Stimulated activated CD4-positive, alpha-beta T cell treated with anti-CD3 and anti-CD28 coated beads, Interleukin-4, amount 100 ng/mL, for 24 hours (primary cell): ENCODE measurements around the gene GALNT9.

ENCODE experiments used
- DNase-seq: peaks from one replicate; pipeline ENCODE4 v3.0.0-alpha.2; 2020

The GALNT9 gene

DNA sequence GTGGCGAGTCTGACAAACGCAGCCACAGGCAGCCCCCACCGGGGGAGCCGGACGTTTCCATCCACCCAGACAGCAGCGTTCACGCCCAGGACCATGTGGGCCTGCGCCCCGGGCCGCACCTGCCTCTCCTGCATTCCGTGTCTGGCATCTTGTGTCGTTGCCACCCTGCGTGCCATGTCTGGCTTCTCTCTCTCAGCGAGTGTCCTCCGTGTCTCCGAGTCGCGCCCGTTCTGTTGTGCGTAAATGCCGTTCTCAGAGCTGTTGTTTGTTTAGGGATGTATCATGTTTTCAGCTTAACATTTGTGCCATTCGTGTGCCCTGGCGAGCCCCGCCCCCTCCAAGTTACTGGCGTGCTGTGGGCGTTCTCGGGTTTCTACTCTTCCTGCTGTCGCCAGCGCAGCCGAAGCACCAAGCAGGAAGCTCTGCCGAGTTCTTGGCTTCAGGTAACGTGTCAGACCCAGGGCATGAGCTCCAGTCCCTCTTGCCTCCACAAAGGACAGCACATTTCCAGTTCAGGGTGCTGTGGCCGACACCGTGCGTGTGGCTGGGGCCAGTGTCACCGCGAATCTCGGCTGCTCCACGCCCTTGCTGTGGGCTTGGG lies 150.5 kb downstream of the GALNT9 start:
- DNase-seq = peak; percentile 59

DNA sequence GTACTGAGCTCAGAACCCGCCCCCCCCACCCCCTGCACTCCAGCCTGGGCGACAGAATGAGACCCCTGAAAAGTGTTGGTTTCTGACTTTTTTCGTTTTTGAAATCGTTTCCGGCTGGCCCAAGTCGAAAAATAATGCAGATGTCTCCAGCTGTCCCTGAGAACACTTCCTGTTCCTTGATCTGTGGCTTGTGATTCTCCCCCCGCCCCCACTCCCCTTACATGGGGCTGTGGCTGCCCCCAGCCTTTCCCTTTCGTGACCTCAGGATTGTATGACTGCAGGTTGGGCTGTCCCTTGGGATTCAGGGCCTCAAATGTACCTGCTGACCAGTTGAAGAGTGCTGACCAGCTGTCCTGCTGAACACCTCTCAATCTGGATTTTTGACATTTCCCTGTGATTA lies 151.1 kb downstream of the GALNT9 start:
- DNase-seq = no peak

DNA sequence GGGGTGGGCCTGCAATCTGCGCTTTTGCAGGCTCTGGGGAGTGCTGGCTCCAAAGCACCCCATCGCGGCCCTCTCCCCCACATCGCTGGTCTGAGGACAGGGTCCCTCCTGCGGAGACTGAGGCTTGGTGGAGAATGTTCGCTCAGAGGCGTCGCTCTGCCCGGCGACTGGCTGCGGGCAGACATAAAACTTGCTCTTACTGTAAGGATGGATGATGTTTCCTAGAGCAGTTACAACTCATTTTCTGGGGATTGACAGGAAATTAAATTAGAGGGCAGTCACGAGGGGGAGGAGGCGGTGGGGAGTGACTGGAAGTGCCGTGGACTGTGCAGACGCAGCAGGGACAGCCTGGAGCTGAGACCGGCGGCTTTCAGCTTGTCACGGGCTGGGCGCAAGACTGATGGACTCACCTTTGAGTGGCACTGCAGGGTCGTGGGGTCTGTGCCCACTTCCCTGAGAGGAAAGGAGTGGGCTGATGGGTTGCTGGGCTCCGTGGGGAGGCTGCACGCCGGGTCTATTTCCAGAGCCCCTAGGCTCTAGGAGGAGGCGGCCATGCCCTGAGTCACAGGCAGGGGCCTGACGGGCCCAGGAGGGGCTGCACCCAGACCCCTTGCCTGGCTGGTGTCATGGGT lies 152.4 kb downstream of the GALNT9 start:
- no peak for DNase-seq

DNA sequence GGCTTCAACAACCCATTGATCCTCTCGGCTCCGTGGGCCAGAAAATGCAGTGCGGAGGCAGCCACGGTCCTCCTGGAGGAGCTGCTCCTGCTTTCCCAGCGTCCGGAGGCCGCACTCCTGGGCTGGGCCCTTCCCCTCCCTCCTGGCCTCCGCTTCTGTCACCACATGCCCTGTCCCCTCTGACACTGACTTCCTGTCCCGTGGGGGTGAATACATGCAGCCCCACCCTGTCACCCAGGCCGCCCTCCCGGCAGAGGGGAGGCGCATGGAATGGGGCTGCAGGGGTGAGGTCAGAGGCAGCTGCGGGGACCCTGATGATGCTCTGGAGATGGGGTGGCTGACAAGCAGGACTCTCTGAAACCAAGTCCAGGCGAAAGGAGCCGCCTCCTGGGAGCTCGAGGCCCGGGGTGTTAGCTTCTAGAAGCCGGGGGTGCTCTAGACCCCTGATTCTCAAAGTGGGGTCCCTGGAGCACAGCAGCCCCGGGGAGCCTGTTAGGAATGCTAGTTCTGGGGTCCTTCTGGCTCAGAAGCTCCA lies 152.9 kb downstream of the GALNT9 start:
- DNase-seq = no peak

DNA sequence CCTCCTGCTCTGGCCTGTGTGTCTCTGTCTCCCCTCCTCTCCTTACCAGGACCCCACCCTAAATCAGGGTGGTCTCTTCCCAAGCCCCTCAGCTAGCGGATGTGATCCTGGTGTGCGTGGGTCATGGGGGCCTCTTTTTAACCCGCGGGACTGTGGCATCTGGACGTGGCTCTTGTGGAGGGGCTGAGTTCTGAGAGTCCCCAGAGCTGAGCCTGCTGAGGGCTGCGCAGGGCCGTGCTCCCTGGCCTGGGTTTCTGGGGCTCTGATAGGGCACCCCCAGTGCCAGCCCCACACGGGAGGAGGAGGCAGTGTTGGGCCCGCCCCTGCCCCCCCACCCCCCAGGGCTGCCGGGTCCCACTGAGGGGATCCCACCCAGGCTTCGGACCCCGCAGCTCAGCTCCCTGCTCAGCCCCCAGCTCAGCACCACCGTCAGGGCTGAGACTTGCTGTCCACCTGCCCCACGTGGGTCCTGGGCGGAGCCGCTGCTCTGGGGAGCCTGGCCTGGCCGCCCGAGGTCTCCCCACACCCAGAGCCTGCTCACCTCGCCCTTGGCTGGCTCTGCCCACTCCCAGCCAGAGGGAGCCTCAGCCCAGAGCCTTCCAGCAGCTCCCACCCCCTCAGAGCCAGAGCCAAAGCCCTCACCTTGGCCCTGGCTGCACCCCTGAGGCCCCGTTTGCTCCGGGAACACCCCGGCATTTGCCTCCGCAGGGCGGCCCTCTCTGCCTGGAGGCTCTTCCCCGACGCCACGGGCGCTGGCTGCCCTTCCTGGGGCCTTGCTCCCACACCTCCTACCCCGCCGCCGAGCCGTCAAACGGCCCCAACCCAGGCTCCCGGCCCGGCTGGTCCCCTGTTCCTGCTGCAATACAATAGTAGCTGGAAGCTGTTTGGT lies 153.6 kb downstream of the GALNT9 start:
- DNase-seq = no peak

DNA sequence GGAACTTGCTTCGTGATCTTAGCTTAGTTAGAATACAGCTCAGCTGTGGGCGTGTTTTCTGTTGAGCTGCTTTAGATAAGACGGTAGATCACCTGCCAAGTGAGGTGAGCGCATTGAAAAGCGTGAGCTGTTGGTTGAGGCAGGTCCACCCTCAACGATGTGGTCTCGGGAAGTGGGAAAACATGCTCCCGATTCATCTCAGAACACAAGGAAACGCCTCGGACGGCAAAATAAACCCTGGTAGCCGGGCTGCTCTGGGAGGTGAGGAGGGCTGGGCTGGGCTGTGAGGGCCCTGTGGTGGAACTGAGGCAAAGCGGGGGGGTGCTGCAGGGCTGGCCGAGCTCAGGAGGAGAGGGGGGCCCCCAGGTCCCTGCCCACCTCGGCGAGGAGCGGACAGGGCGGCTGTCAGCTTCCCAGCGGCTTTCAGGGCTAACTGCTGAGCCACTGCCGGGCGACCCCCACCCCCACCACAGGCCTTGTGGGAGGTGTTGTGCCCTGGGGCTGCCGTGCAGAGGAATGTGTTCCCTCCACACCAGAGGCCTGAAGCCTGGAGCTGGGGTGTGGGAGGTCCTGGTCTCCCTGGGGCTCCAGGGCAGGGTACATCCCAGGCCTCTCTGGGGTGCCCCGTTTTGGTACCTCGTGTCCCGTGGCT lies 154.4 kb downstream of the GALNT9 start:
- DNase-seq = no peak

DNA sequence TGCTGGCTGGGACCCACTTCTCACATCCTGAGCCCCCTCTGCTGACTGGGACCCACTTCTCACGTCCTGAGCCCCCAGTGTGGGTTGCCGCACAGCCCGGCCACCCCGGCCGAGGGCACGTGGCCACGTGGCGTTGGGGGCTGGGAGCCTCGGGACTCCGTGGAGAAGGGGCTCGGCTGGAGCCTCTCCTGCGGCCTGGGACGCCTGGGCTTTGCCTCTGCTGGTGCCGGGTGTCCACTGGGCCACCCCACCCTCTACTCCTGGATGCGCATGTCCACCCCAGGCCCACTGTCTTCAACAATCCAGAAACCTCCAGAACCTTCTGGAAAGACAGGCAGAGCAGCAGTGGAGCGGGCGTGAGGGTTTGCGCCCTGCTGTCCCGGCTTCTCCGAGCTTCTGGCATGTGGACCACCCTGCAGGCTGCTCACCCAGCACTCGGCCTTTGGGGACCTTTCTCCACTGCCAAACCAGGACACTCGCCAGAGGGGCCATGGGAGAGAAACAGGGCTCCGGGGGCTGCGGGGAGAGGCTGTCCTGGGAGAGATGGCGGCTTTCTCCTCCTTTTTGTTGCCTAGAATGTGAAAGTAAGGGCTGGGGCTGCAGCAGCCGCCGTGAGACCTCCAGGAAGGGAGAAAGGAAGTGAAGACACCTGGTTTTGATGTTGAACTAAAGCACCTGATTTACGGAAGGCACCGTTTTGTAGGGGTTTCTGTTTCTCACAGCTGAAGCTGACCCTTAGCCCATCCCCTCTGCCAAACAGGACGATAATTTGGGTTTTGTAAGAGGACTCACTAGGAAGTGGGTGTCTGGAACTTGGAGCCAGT lies 155.2 kb downstream of the GALNT9 start:
- DNase-seq = no peak

DNA sequence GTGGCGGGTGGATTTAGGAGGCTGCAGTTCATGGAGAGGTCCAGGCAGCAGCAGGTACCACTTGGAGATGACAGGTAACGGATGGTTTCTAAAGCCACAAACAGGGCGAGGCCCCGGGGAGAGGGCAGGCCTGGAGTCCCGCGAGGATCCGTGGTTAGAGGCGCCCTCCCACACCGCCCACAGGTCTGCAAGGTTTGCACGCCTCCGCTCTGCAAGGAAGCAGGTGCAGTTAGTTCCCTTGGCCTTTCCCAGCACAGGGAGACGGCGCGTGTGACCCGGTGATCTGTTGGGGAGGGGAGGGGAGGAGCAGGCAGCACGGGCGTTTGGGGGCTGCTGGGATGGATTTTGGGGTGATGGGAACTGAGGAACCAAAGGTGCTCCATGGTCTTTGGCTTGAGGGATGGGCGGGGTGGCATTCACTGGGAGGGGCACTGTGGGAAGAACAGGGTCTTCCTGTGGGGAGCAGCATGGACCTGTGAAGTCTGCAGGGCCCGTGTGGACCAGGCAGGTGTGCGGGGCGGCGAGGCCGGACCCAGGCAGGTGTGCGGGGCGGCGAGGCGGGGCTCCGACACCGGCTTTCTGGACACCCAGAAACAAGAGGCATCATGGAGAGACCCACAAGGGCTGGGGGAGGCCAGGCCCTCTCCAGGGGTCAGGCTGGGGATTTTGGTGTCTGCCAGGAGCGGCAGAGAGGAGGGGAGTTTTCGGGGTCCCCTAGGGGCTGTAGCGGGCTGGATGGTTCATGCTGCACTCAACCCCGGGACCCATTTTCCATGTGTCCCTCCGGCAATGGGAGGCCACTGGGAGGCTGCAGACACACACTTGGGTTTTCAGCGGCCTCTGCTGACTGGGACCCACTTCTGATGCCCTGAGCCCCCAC lies 156.0 kb downstream of the GALNT9 start:
- DNase-seq = no peak

DNA sequence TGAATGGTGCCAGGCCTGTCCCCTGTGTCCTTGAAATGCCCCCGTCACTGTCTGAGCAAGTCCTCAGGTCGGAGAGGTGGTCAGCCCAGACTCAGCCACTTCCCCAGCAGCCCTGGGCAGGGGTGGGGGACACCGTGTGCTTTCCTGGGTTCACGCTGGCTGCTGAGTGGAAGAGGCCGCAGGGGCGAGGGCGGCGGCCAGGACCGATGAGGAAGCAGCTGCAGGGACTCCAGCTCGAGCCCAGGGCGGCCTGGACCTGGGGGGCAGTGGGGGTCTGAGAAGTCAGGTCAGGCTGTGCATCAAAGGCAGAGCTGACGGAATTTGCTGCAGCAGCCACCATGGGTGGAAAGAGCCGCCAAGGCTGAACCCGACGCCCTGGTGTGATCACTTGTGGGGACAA lies 156.8 kb downstream of the GALNT9 start:
- no peak for DNase-seq

DNA sequence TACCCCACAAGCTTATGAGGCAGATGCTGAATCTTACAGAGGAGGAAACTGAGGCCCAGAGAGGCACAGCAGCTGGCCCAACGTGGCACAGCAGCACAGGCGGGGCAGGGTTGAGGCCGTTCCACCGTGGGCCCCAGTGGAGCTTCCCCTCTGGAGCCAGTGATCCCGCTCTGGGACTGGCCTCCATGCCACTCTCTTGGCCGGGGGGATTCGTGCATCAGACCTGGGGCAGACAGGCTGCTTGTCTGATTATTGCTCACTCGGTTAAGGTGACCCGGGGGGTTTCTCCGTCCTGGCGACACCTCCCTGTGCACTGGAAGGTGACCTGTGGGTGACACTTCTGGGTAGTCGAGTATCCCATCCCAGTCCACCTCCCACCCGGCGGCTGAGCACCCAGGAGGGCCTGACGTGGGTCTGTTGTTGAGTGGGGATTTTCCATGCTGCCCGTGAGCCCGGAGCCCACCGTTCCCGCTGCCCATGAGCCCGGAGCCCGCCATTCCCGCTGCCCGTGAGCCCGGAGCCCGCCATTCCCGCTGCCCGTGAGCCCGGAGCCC lies 157.3 kb downstream of the GALNT9 start:
- no peak for DNase-seq

DNA sequence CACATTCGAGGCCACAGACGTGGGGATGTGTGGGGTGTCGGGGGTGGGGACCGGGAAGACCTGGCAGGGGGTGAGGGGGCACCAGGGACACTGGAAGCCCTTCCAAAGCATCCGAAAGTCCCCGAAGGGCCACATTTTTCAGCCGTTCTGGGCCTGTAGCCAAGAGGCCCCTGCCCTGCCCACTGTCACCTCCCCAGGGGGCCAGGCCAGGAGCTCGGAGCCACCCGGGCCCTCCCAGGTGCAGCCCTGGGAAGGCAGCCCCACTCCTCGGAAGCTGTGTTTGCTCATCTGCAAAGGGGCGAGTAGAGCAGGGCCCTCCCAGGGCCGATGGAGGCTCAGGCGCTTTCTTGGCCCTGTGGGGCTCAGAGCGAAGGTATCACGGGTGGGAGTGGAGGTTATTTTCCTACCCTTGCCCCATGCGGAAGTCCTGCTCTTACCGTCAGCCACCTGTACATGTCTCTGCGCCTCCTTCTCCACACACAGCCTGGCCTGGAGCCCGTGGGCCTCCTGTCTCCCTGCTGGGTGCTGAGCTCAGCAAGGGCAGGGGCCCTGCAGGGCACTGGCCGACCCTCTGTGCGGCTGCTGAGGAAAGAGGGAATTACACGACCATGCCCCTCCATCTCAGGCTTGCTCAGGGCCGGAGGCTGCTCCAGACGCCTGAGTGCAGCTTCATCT lies 158.0 kb downstream of the GALNT9 start:
- no peak for DNase-seq

DNA sequence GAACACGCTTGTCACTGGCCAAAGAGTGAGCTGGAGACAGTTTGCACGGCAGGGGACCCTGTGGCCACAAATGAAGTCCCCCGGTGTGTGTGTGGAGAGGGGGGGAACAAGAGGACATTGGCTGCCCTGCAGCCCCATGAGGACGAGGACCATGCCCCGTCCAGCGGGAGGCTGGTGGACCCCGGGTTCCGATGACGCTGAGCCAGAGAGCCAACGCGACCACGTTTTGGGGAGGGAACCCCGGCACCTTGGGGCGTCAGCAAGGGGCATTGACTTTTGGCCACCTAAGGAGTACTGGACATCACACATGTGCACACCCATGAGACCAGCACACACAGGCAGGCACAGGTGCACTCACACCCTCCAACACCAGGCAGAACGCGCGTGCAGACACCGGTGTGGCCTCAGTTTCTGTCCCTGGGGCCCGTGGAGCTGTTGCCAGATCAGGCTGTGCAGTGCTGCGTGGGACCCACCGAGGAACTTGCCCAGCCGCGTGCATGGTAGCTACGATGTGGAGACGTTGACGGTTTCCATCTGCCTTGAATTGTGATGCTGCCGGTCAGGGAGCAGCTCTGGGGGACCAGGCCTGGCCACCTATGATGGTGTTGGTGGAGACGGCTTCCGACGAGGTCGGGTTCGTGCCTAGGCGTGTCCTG lies 158.6 kb downstream of the GALNT9 start:
- DNase-seq = no peak

DNA sequence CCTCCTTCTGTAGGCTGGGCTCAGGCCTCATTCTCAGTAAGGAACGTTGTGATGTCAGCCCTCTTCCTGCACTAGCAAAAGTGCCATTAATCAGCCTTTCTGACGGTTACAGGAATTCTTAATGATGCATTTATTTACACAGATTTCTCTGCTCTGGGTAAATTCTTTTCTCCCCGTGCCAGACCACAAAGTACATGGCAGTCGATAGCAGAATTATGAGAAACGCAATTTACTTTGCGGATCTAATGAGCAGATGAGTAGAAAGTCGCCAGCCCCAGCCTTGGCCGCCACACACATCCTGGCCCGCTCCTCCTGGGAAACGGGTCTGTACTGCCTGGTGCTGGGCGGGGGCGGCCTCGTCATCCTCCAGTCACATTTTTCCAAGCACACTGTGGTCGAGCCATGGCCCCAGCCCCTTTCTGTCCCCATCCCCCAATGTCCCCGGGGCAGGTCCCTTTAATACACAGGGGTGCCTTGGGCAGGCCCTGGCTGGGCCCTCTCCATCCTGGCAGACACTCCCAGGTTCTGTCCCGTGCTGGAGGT lies 159.2 kb downstream of the GALNT9 start:
- no peak for DNase-seq

DNA sequence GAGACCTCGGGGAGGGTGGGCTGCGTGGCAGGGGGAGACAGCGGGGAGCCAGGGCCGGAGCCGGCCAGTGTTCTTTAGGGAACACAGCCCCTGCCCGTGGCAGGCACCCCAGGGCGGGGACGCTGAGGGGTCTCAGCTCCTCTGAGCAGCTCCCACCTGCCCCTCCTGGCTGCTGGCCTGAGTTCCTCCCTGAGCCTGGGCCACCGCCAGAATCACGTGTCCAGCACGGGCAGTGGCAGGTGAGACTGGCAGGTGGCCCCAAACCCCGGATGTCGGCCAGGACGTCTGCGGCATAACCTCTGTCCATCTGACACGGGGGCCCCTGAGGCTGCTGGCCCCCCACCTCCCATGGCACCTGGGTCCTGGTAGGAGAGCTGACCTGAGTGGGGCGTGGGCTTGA lies 160.0 kb downstream of the GALNT9 start:
- no peak for DNase-seq

DNA sequence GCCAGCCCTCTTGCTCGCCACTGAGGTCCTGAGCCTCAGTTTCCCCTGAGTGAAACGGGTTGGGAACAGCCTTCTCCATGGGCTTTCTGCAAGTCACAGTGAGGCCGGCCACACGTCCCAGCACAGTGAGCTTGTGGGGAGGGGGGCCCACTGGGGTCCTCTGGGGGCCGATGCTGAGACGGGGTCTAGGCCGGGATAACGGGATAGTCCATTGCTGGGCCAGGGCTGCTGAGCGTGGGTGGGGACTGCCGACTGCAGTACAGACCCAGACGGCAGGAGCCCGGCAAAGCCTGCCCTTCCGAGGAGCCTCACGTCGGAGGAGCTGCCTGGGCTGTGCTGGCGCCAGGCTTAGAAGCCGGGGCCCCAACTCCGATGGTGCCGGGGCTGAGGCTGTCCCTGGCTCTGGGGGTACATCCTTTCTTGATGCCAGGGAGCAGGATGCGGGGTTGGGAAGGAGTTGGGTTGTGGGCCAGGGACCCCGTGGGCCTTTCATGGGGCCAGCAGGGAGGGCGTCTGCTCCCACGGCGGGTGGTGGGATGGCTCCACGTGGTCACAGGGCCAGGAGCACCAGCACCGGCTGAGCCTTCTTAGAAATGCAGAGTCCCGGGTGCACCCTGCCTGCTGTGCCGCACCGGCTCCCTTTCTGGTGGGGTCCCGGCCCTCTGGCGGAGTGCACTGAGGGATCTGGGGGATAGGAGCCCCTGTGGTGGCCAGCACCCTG lies 160.9 kb downstream of the GALNT9 start:
- DNase-seq = no peak

DNA sequence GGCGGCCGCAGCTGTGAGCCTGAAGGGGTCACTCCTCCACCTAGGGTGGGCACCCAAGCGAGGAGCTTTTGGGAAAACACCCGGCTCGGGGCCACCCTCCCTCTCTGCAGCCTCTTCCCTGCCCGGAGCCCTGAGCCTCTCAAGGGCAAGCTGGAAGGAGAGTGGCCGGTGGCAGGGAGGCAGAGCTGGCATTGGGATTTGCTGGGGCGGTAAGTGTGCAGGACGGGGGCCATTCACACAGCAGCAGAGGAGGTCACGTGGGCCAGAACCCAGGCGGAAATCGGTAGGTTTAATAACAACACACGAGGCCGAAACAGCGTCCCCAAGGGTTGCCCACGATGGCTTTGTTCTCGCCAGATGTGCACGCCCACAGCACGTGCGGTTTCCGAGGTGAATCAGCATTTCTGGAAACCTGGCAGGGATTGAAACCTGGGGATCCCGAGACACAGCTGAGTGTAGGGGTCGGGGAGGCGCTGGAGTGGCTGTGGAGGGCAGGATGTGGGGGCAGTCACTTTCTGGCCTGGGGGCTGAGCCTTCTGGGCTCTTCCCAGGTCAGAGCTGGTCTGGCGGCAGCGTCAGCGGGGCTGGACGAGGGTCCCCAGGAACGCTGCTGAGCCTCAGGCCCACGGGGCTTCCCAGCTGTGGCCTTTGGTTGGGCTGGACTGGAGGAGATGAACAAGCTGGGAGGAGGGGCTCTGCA lies 161.6 kb downstream of the GALNT9 start:
- no peak for DNase-seq

DNA sequence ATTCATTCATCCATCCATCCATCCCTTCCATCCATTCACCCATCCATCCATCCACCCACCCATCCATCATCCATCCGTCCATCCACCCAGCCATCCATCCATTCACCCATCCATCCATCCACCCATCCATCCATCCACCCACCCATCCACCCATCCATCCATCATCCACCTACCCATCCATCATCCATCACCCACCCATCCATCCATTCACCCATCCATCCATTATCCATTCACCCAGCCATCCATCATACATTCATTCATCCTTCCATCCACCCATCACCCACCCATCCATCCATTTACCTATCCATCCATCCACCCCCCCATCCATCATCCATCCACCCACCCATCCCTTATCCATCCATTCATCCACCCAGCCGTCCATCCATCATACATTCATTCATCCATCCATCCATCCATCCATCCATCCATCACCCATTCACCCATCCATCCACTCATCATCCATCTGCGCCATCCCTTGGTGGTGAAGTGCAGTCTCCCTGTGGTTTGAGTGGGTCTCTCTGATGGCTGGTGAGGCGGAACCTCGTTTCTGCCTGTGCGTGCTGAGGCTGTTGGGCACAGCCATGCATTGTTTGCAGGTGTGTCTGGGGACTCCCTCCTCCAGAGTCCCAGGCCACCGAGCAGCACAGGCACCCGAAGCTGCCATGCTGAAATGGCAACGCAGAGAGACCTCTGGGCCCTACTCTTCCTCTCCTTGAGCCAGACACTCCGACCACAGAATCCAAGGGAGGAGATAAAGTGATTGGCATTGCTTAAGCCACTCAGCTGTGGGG lies 162.4 kb downstream of the GALNT9 start:
- DNase-seq = no peak
